Neural progenitor cell (in vitro differentiated cells): ENCODE results near the gene TRAF1. TPM values are rescaled to one million over a fixed set of nuclear protein-coding genes. Genes with fewer than 3 reads are reported as not detected.

Experiments
- DNase-seq: peaks from one replicate; pipeline ENCODE4 v3.0.0-alpha.2; 2016; ENCODE audit warnings: low spot score
- H2AFZ ChIP-seq: fragments of 200-600 bp; sonication (generic); replicated peaks from 2 replicates; pipeline ENCODE4 v1.6.1; 2016; ENCODE audit warnings: antibody characterized with exemption
- H3F3A ChIP-seq: fragments of 200-600 bp; sonication (generic); 2 replicates; pipeline ENCODE4 v1.6.1; 2016; ENCODE audit warnings: antibody characterized with exemption, low read depth
- H3K27ac ChIP-seq: fragments of 200-600 bp; sonication (generic); 2 replicates; pipeline ENCODE4 v1.5.1; 2016; ENCODE audit warnings: mild to moderate bottlenecking
- H3K27me3 ChIP-seq: fragments of 200-600 bp; sonication (generic); 2 replicates; pipeline ENCODE4 v1.6.1; 2016; ENCODE audit warnings: mild to moderate bottlenecking, moderate library complexity
- H3K36me3 ChIP-seq: fragments of 200-600 bp; sonication (generic); 2 replicates; pipeline ENCODE4 v1.5.1; 2016
- H3K4me1 ChIP-seq: fragments of 200-600 bp; sonication (generic); 2 replicates; pipeline ENCODE4 v1.6.1; 2016; ENCODE audit warnings: mixed run types
- H3K4me2 ChIP-seq: fragments of 200-600 bp; sonication (generic); 2 replicates; pipeline ENCODE4 v1.6.1; 2016
- H3K4me3 ChIP-seq: fragments of 200-600 bp; sonication (generic); 2 replicates; pipeline ENCODE4 v1.5.1; 2016
- H3K79me2 ChIP-seq: fragments of 200-600 bp; sonication (generic); 2 replicates; pipeline ENCODE4 v1.6.1; 2016; ENCODE audit warnings: low read depth
- H3K9ac ChIP-seq: fragments of 200-600 bp; sonication (generic); 2 replicates; pipeline ENCODE4 v1.6.1; 2016
- H3K9me3 ChIP-seq: fragments of 200-600 bp; sonication (generic); 2 replicates; pipeline ENCODE4 v1.5.1; 2016; ENCODE audit warnings: low read depth
- H4K20me1 ChIP-seq: fragments of 200-600 bp; sonication (generic); 2 replicates; pipeline ENCODE4 v1.6.1; 2016; ENCODE audit warnings: low read depth
- H3K27ac Mint-ChIP-seq: 3 replicates; pipeline ENCODE4 v1.8.0; 2021; ENCODE audit warnings: mixed read lengths
- H3K27me3 Mint-ChIP-seq: 2 replicates; pipeline ENCODE4 v1.8.0; 2022; ENCODE audit warnings: low read depth, mild to moderate bottlenecking, inconsistent platforms, moderate library complexity, mixed read lengths; ENCODE audit not compliant: insufficient read depth
- H3K36me3 Mint-ChIP-seq: 3 replicates; pipeline ENCODE4 v1.8.0; 2021; ENCODE audit warnings: mixed read lengths
- H3K4me1 Mint-ChIP-seq: 3 replicates; pipeline ENCODE4 v1.8.0; 2021; ENCODE audit warnings: mixed read lengths
- H3K4me3 Mint-ChIP-seq: 3 replicates; pipeline ENCODE4 v1.8.0; 2021; ENCODE audit warnings: mild to moderate bottlenecking, moderate library complexity, mixed read lengths
- H3K9me3 Mint-ChIP-seq: 3 replicates; pipeline ENCODE4 v1.8.0; 2020; ENCODE audit warnings: mixed read lengths
- EZH2 ChIP-seq: fragments of 200-600 bp; sonication (generic); IDR thresholded peaks from 2 replicates; pipeline ENCODE4 v1.6.1; 2017; ENCODE audit warnings: antibody characterized with exemption, mild to moderate bottlenecking, moderate library complexity
- EZH2phosphoT487 ChIP-seq: fragments of 200-600 bp; sonication (generic); IDR thresholded peaks from 2 replicates; pipeline ENCODE4 v1.6.1; 2017; ENCODE audit warnings: antibody characterized with exemption
- total RNA-seq: library from RNA; depleted of rRNA; stranded (reverse); fragments of >200 nt; gene quantifications from 2 replicates; pipeline ENCODE4 v1.2.3, GENCODE V29; 2015; ENCODE audit warnings: low replicate concordance
- TF ChIP-seq, protein P1 (sequence below): fragments of 200-600 bp; sonication (generic); IDR thresholded peaks from 2 replicates; pipeline ENCODE4 v1.5.1; 2017; ENCODE audit warnings: antibody characterized with exemption, mild to moderate bottlenecking

TRAF1 gene
- total RNA-seq, 1 donor from 2014 or later = 3.2 TPM

DNA sequence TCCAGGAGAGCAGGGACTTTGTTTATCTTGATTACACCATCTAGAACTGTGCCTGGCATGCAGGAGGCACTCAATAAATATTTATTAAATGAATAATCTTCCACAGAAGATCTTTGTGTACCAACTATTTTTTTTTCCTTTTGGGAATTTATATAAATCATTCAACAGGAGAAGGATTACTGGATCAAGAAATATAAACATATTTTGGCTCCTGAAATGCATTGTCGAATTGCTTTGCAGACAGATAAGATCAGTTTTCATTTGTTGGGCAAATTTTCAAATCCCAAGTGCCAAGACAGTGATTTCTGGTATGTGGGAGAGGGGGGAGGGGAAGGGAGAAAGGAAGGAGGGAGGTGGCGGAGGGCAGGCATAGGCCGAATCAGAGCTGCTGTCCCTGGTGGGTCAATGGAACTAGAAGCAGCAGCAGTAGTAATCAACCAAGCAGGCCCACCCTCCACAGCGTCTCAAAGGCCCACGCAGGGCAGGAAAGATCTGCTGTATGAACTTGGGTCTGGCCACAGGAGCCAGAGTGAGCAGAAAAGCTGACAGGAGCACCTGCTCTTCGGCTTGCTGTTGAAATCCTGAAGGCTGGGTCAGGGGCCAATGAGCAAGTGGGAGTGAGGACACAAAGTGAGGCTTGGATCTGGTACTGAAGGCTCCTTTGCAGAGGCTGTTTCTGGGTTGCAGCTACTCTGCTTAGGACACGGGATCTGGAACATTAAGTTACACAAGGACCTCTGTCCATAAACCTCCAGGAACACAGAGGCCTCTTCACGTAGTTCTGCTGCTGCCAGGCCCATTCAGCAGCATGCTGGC lies 15.8 kb upstream of the TRAF1 start:
- H3K79me2 ChIP-seq = no peaks in the 10 kb centered on the region
- TF ChIP-seq EZH2 (no peak), EZH2phosphoT487 (no peak)
- TF ChIP-seq, protein P1, sequence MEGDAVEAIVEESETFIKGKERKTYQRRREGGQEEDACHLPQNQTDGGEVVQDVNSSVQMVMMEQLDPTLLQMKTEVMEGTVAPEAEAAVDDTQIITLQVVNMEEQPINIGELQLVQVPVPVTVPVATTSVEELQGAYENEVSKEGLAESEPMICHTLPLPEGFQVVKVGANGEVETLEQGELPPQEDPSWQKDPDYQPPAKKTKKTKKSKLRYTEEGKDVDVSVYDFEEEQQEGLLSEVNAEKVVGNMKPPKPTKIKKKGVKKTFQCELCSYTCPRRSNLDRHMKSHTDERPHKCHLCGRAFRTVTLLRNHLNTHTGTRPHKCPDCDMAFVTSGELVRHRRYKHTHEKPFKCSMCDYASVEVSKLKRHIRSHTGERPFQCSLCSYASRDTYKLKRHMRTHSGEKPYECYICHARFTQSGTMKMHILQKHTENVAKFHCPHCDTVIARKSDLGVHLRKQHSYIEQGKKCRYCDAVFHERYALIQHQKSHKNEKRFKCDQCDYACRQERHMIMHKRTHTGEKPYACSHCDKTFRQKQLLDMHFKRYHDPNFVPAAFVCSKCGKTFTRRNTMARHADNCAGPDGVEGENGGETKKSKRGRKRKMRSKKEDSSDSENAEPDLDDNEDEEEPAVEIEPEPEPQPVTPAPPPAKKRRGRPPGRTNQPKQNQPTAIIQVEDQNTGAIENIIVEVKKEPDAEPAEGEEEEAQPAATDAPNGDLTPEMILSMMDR = no peak
- peaks cover 7% of the 10 kb centered on the region for H3K27me3 Mint-ChIP-seq
- peak overlapping the region; percentile 91 for H2AFZ ChIP-seq
- peak overlapping the region; percentile 27 for H3K4me2 ChIP-seq
- H3K9ac ChIP-seq = no peak overlapping the region
- H3K36me3 ChIP-seq = no peaks in the 10 kb centered on the region
- peaks cover 24% of the 10 kb centered on the region for H3K4me1 Mint-ChIP-seq
- H3K36me3 Mint-ChIP-seq = no peaks in the 10 kb centered on the region
- H3K27ac ChIP-seq = no peak overlapping the region
- no peaks in the 10 kb centered on the region for H3K9me3 Mint-ChIP-seq
- H4K20me1 ChIP-seq = no peaks in the 10 kb centered on the region
- H3K4me1 ChIP-seq = peaks cover 29% of the 10 kb centered on the region
- no peak overlapping the region for H3K27ac Mint-ChIP-seq
- no peak overlapping the region for H3K4me3 ChIP-seq
- peaks cover 3% of the 10 kb centered on the region for H3F3A ChIP-seq
- no peaks in the 10 kb centered on the region for H3K27me3 ChIP-seq
- H3K4me3 Mint-ChIP-seq = no peak overlapping the region
- DNase-seq = peak; percentile 29
- no peaks in the 10 kb centered on the region for H3K9me3 ChIP-seq

DNA sequence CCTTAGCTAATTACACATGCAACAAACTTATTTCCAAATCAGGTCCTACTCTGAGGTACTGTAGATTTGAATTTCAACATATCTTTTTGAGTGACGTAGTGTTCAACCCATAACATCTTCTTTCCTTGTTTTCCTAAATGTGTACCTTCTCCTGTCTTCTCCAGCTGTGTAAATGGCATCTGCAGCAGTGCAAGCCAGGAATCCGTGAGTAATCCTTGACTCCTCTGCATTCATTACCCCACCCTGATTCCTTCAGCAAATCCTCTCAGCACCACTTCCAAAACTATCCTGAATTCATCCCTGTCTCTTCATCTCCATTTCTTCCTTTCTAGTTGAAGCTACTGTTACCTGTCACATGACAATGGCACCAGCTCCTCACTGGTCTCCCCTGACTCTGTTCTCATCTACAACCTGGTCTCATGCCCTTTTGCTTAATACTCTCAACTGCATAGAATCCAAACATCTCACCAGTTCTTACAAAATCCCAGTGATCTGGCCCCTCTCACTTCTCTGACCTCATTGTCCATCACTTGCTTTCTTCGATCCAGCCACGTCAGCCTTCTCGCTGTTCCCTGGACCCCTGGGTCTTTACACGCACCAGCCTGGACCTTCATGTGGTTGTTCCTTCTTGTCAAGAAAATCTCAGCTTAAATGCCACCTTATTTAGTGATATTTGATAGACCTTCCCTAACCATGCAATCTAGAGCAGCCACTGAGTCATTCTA lies 14.6 kb upstream of the TRAF1 start:
- H3K4me2 ChIP-seq = peak overlapping the region; percentile 4
- Mint-ChIP-seq H3K27me3 (peaks cover 7% of the 10 kb centered on the region), H3K4me3 (no peak overlapping the region), H3K9me3 (no peaks in the 10 kb centered on the region), H3K27ac (no peak overlapping the region), H3K36me3 (no peaks in the 10 kb centered on the region), H3K4me1 (peaks cover 27% of the 10 kb centered on the region)
- H3K79me2 ChIP-seq = no peaks in the 10 kb centered on the region
- H4K20me1 ChIP-seq = no peaks in the 10 kb centered on the region
- no peak for DNase-seq
- peak overlapping the region; percentile 12 for H2AFZ ChIP-seq
- no peak overlapping the region for H3K9ac ChIP-seq
- peaks cover 29% of the 10 kb centered on the region for H3K4me1 ChIP-seq
- H3K27me3 ChIP-seq = no peaks in the 10 kb centered on the region
- no peaks in the 10 kb centered on the region for H3K9me3 ChIP-seq
- H3K4me3 ChIP-seq = no peak overlapping the region
- H3K27ac ChIP-seq = no peak overlapping the region
- H3F3A ChIP-seq = peaks cover 3% of the 10 kb centered on the region
- no peak for TF ChIP-seq EZH2
- TF ChIP-seq, protein P1 = no peak
- no peak for TF ChIP-seq EZH2phosphoT487
- H3K36me3 ChIP-seq = no peaks in the 10 kb centered on the region

DNA sequence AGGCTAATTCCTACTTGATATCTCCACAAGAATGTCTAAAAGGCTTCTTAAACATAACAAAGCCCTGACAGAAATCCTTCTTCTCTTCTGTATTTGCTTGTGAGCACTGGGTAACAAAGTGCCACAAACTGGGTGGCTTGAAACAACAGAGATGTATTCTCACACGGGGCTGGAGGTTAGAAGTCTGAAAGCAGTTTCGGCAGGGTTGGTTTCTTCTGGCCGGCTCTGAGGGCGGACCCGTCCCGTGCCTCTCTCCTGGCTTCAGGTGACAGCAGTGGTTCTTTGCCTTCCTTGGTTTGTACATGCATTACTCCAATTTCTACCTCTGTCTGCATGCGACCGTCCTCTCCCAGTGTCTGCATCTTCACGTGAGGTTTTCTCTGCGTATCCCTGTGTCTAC lies 14.0 kb upstream of the TRAF1 start:
- Histone ChIP-seq H3K9ac (no peak overlapping the region), H3K36me3 (no peaks in the 10 kb centered on the region), H3K4me2 (peak overlapping the region; percentile 4), H4K20me1 (no peaks in the 10 kb centered on the region), H3K27ac (no peak overlapping the region), H3F3A (peaks cover 3% of the 10 kb centered on the region), H3K27me3 (no peaks in the 10 kb centered on the region), H2AFZ (peak overlapping the region; percentile 12), H3K9me3 (no peaks in the 10 kb centered on the region), H3K4me3 (no peak overlapping the region), H3K4me1 (peaks cover 29% of the 10 kb centered on the region), H3K79me2 (no peaks in the 10 kb centered on the region)
- H3K4me1 Mint-ChIP-seq = peaks cover 27% of the 10 kb centered on the region
- H3K36me3 Mint-ChIP-seq = no peaks in the 10 kb centered on the region
- H3K4me3 Mint-ChIP-seq = no peak overlapping the region
- H3K27me3 Mint-ChIP-seq = peaks cover 5% of the 10 kb centered on the region
- TF ChIP-seq EZH2phosphoT487 = no peak
- DNase-seq = no peak
- no peak overlapping the region for H3K27ac Mint-ChIP-seq
- no peaks in the 10 kb centered on the region for H3K9me3 Mint-ChIP-seq
